Upper lobe of right lung (tissue), 1 donor: Measurements from ENCODE around the gene CEACAM8. TPM values are rescaled to one million over a fixed set of nuclear protein-coding genes. Genes with fewer than 3 reads are reported as not detected.
"Not testable (repeated sequence)": the region's sequence is repeated elsewhere in the genome, so short reads cannot be mapped to it uniquely, and the experiment has no call there.

Experiments
- ATAC-seq: fragments of 200-7000 bp; cut with Tn5 transposase; one replicate; pipeline ENCODE4 v1.9.1; 2020; ENCODE audit warnings: mild to moderate bottlenecking, moderate library complexity
- DNase-seq: peaks from one replicate; pipeline ENCODE4 v3.0.0-alpha.2; 2020
- H3K27ac ChIP-seq: fragments of 200-600 bp; one replicate; pipeline ENCODE4 v1.8.0; 2022
- H3K27me3 ChIP-seq: fragments of 200-600 bp; one replicate; pipeline ENCODE4 v1.8.0; 2022; ENCODE audit warnings: mild to moderate bottlenecking
- H3K36me3 ChIP-seq: fragments of 200-600 bp; one replicate; pipeline ENCODE4 v1.8.0; 2022
- H3K4me1 ChIP-seq: fragments of 200-600 bp; one replicate; pipeline ENCODE4 v1.8.0; 2022
- H3K4me3 ChIP-seq: fragments of 200-600 bp; one replicate; pipeline ENCODE4 v1.8.0; 2022; ENCODE audit warnings: mild to moderate bottlenecking
- H3K9me3 ChIP-seq: fragments of 200-600 bp; one replicate; pipeline ENCODE4 v1.8.0; 2022
- CTCF ChIP-seq: fragments of 200-600 bp; IDR thresholded peaks from one replicate; pipeline ENCODE4 v1.8.0; 2022; ENCODE audit warnings: antibody characterized with exemption
- intact Hi-C: fragments of 100-400 bp; cut with DNase I; formaldehyde crosslinking; loops from one replicate; pipeline ENCODE4 v1.11.0; 2022
- long read RNA-seq: library from polyadenylated mRNA; unstranded; transcript quantifications from one replicate; pipeline ENCODE4 v2.0.0, GENCODE V29; 2021
- total RNA-seq: library from RNA; stranded (reverse); fragmentation: NEBNext Ultra II Directional; extraction: Animal tissue kit (Norgen Biotek cat#: 25700); gene quantifications from one replicate; pipeline ENCODE4 v1.2.1, GENCODE V29; 2021
- donor health status: DM: no; HTN: yes; CAD: no; lungs with severe emphysema.

The CEACAM8 gene
- not detected for total RNA-seq
- long read RNA-seq: 0 reads

GRCh38 chr19:42594617-42595489 is at the start of gene CEACAM8:
TSS of gene CEACAM8 (minus strand) at chr19:42594924. CDS start at chr19:42594828, 96 bp downstream.
- Histone ChIP-seq H3K27me3 (peaks cover 14% of the 10 kb centered on the region), H3K36me3 (no peaks in the 10 kb centered on the region), H3K9me3 (no peaks in the 10 kb centered on the region), H3K4me1 (no peaks in the 10 kb centered on the region), H3K27ac (no peak within 1 kb of the TSS), H3K4me3 (no peak within 1 kb of the TSS)
- ATAC-seq (no peak), DNase-seq (no peak)
- no peak for TF ChIP-seq CTCF
- intact Hi-C loops: no loop called here

- H3K36me3 ChIP-seq, H3K27ac ChIP-seq, H3K27me3 ChIP-seq, H3K9me3 ChIP-seq, H3K4me1 ChIP-seq, intact Hi-C loops, DNase-seq, H3K4me3 ChIP-seq, ATAC-seq: not testable (repeated sequence)
These were observed 44.8 kb upstream of the CEACAM8 start for GRCh38 chr19:42639324-42640092.

GRCh38 chr19:42635233-42635539 is 40.5 kb upstream of the CEACAM8 start:
- H3K9me3 ChIP-seq: no peaks in the 10 kb centered on the region
- no peak for ATAC-seq
- no peak overlapping the region for H3K27ac ChIP-seq
- DNase-seq: no peak
- H3K27me3 ChIP-seq: no peaks in the 10 kb centered on the region
- intact Hi-C loops: no loop called here
- no peaks in the 10 kb centered on the region for H3K4me1 ChIP-seq
- TF ChIP-seq CTCF: no peak
- no peaks in the 10 kb centered on the region for H3K36me3 ChIP-seq
- no peak overlapping the region for H3K4me3 ChIP-seq

- Histone ChIP-seq H3K27ac (no peak overlapping the region), H3K36me3 (no peaks in the 10 kb centered on the region), H3K4me3 (no peak overlapping the region), H3K4me1 (no peaks in the 10 kb centered on the region), H3K9me3 (no peaks in the 10 kb centered on the region), H3K27me3 (no peaks in the 10 kb centered on the region)
- peak; percentile 59 for TF ChIP-seq CTCF
- ATAC-seq: peak; percentile 78
- intact Hi-C loops: no loop called here
- no peak for DNase-seq
These were observed 39.9 kb upstream of the CEACAM8 start for GRCh38 chr19:42634409-42635232.

GRCh38 chr19:42629191-42629590 is 34.5 kb upstream of the CEACAM8 start:
- no peak overlapping the region for H3K4me3 ChIP-seq
- no peaks in the 10 kb centered on the region for H3K4me1 ChIP-seq
- no peaks in the 10 kb centered on the region for H3K27me3 ChIP-seq
- H3K9me3 ChIP-seq: no peaks in the 10 kb centered on the region
- TF ChIP-seq CTCF: no peak
- H3K27ac ChIP-seq: no peak overlapping the region
- intact Hi-C loops: no loop called here
- H3K36me3 ChIP-seq: no peaks in the 10 kb centered on the region
- ATAC-seq (no peak), DNase-seq (no peak)
